GM21423 (cell line): ENCODE data around the gene S100A4.
"Not testable (repeated sequence)": the region's sequence is repeated elsewhere in the genome, so short reads cannot be mapped to it uniquely, and the experiment has no call there.

Source experiments
- ATAC-seq: cut with Tn5 transposase; IDR thresholded peaks from one replicate; pipeline ENCODE4 v1.9.1; 2021; ENCODE audit warnings: mild to moderate bottlenecking, moderate library complexity; ENCODE audit not compliant: unreplicated experiment

S100A4 gene

GRCh38 chr1:153545067-153546055 is at the start of gene S100A4:
TSS of gene S100A4 (minus strand) at chr1:153545806. CDS start at chr1:153544794, 1,012 bp downstream.
- peak; percentile 53 for ATAC-seq

GRCh38 chr1:153592748-153593147 is 47.1 kb upstream of the S100A4 start:
- ATAC-seq, result no peak

- no peak for ATAC-seq
Measured at GRCh38 chr1:153588482-153588881, 42.9 kb upstream of the S100A4 start.

- ATAC-seq, result not testable (repeated sequence)
Measured at GRCh38 chr1:153588033-153588432, 42.4 kb upstream of the S100A4 start.

- ATAC-seq, result no peak
Measured at GRCh38 chr1:153587314-153587713, 41.7 kb upstream of the S100A4 start.

- no peak for ATAC-seq
Measured at GRCh38 chr1:153586347-153586746, 40.7 kb upstream of the S100A4 start.

GRCh38 chr1:153585006-153585405 is 39.4 kb upstream of the S100A4 start:
- no peak for ATAC-seq

GRCh38 chr1:153583976-153584375 is 38.4 kb upstream of the S100A4 start:
- no peak for ATAC-seq

GRCh38 chr1:153583514-153583913 is 37.9 kb upstream of the S100A4 start:
- not testable (repeated sequence) for ATAC-seq

- ATAC-seq, result not testable (repeated sequence)
Measured at GRCh38 chr1:153582836-153583235, 37.2 kb upstream of the S100A4 start.

GRCh38 chr1:153578936-153579335 is 33.3 kb upstream of the S100A4 start:
- no peak for ATAC-seq

- ATAC-seq, result no peak
Measured at GRCh38 chr1:153578490-153578889, 32.9 kb upstream of the S100A4 start.

GRCh38 chr1:153577624-153578051 is 32.0 kb upstream of the S100A4 start:
- ATAC-seq, result no peak

- no peak for ATAC-seq
Measured at GRCh38 chr1:153577138-153577537, 31.5 kb upstream of the S100A4 start.

GRCh38 chr1:153575497-153575896 is 29.9 kb upstream of the S100A4 start:
- not testable (repeated sequence) for ATAC-seq

- not testable (repeated sequence) for ATAC-seq
Measured at GRCh38 chr1:153575081-153575491, 29.5 kb upstream of the S100A4 start.

- no peak for ATAC-seq
Measured at GRCh38 chr1:153573351-153573750, 27.7 kb upstream of the S100A4 start.

GRCh38 chr1:153572569-153573015 is 27.0 kb upstream of the S100A4 start:
- peak; percentile 67 for ATAC-seq

- no peak for ATAC-seq
Measured at GRCh38 chr1:153571706-153572105, 26.1 kb upstream of the S100A4 start.

GRCh38 chr1:153570874-153571273 is 25.3 kb upstream of the S100A4 start:
- ATAC-seq, result no peak

- ATAC-seq, result no peak
Measured at GRCh38 chr1:153569465-153569864, 23.9 kb upstream of the S100A4 start.
